ENCODE measurements around the gene ST8SIA6.
"Not testable (repeated sequence)": the region's sequence is repeated elsewhere in the genome, so short reads cannot be mapped to it uniquely, and the experiment has no call there.

Gene ST8SIA6

GRCh38 chr10:17349717-17350116, 104.7 kb downstream of the ST8SIA6 start:
- in situ Hi-C loops (cut with MboI; ENCODE audit: low sequenced_read_pairs): no loop called here

- in situ Hi-C loops (cut with MboI; ENCODE audit: low sequenced_read_pairs): no loop called here
These were observed 105.7 kb downstream of the ST8SIA6 start for GRCh38 chr10:17348501-17349349.

- in situ Hi-C loops (cut with MboI; ENCODE audit: low sequenced_read_pairs): no loop called here
These were observed 106.3 kb downstream of the ST8SIA6 start for GRCh38 chr10:17348011-17348500.

GRCh38 chr10:17344206-17344605, 110.2 kb downstream of the ST8SIA6 start:
- in situ Hi-C loops (cut with MboI; ENCODE audit: low sequenced_read_pairs): no loop called here

- in situ Hi-C loops (cut with MboI; ENCODE audit: low sequenced_read_pairs): no loop called here
These were observed 111.3 kb downstream of the ST8SIA6 start for GRCh38 chr10:17343118-17343517.

- in situ Hi-C loops (cut with MboI; ENCODE audit: low sequenced_read_pairs): no loop called here
These were observed 114.1 kb downstream of the ST8SIA6 start for GRCh38 chr10:17340144-17340829.

GRCh38 chr10:17335065-17335464, 119.3 kb downstream of the ST8SIA6 start:
- in situ Hi-C loops (cut with MboI; ENCODE audit: low sequenced_read_pairs): no loop called here

GRCh38 chr10:17330501-17330900, 123.9 kb downstream of the ST8SIA6 start:
- in situ Hi-C loops (cut with MboI; ENCODE audit: low sequenced_read_pairs): no loop called here

GRCh38 chr10:17326377-17326776, 128.0 kb downstream of the ST8SIA6 start:
- in situ Hi-C loops (cut with MboI; ENCODE audit: low sequenced_read_pairs): no loop called here

- in situ Hi-C loops (cut with MboI; ENCODE audit: low sequenced_read_pairs): not testable (repeated sequence)
These were observed 132.4 kb downstream of the ST8SIA6 start for GRCh38 chr10:17321957-17322356.

GRCh38 chr10:17316488-17317170, 137.8 kb downstream of the ST8SIA6 start:
- in situ Hi-C loops (cut with MboI; ENCODE audit: low sequenced_read_pairs): no loop called here

- in situ Hi-C loops (cut with MboI; ENCODE audit: low sequenced_read_pairs): no loop called here
These were observed 145.0 kb downstream of the ST8SIA6 start for GRCh38 chr10:17309435-17309834.

GRCh38 chr10:17307123-17307522, 147.3 kb downstream of the ST8SIA6 start:
- in situ Hi-C loops (cut with MboI; ENCODE audit: low sequenced_read_pairs): no loop called here

- in situ Hi-C loops (cut with MboI; ENCODE audit: low sequenced_read_pairs): no loop called here
These were observed 162.0 kb downstream of the ST8SIA6 start for GRCh38 chr10:17292375-17292774.

GRCh38 chr10:17290226-17290625, 164.2 kb downstream of the ST8SIA6 start:
- in situ Hi-C loops (cut with MboI; ENCODE audit: low sequenced_read_pairs): no loop called here

- in situ Hi-C loops (cut with MboI; ENCODE audit: low sequenced_read_pairs): no loop called here
These were observed 164.6 kb downstream of the ST8SIA6 start for GRCh38 chr10:17289763-17290162.

GRCh38 chr10:17286562-17287550, 167.5 kb downstream of the ST8SIA6 start:
- in situ Hi-C loops (cut with MboI; ENCODE audit: low sequenced_read_pairs): no loop called here

- in situ Hi-C loops (cut with MboI; ENCODE audit: low sequenced_read_pairs): no loop called here
These were observed 172.1 kb downstream of the ST8SIA6 start for GRCh38 chr10:17282311-17282710.

- in situ Hi-C loops (cut with MboI; ENCODE audit: low sequenced_read_pairs): no loop called here
These were observed 175.7 kb downstream of the ST8SIA6 start for GRCh38 chr10:17278607-17279240.

Measured in hTERT RPE-1 (cell line).